ENCODE measurements around the gene ANKRD13A.
"Not testable (repeated sequence)": the region's sequence is repeated elsewhere in the genome, so short reads cannot be mapped to it uniquely, and the experiment has no call there.

ANKRD13A gene

GRCh38 chr12:109986236-109986635, 13.0 kb upstream of the ANKRD13A start:
- H3K9me3 ChIP-seq (ENCODE audit: low read length) = not testable (repeated sequence)

GRCh38 chr12:109987615-109988014, 11.6 kb upstream of the ANKRD13A start:
- Histone ChIP-seq H3K4me3 (ENCODE audit: low read depth in 1 of 2, low read length in 2 of 2) (no peak overlapping the region), H3K9ac (ENCODE audit: low read length) (no peak overlapping the region), H3K36me3 (ENCODE audit: insufficient read depth, low read length) (peaks cover 53% of the 10 kb centered on the region), H3K27me3 (ENCODE audit: control insufficient read depth in 1 of 2, insufficient read depth in 2 of 2, low read length in 2 of 2) (no peaks in the 10 kb centered on the region), H3K9me3 (ENCODE audit: low read length) (no peaks in the 10 kb centered on the region), H3K4me1 (ENCODE audit: insufficient read depth, low read length) (peaks cover 7% of the 10 kb centered on the region), H3K27ac (ENCODE audit: low read depth, low read length) (no peak overlapping the region)

More at GRCh38 chr12:109986236-109986635, 13.0 kb upstream of the ANKRD13A start:
- not testable (repeated sequence) for H3K9ac ChIP-seq (ENCODE audit: low read length); H3K4me3 ChIP-seq (ENCODE audit: low read depth in 1 of 2, low read length in 2 of 2); H3K4me1 ChIP-seq (ENCODE audit: insufficient read depth, low read length); H3K27ac ChIP-seq (ENCODE audit: low read depth, low read length); H3K27me3 ChIP-seq (ENCODE audit: control insufficient read depth in 1 of 2, insufficient read depth in 2 of 2, low read length in 2 of 2)
- H3K36me3 ChIP-seq (ENCODE audit: insufficient read depth, low read length) = peaks cover 63% of the 10 kb centered on the region

GRCh38 chr12:109988274-109988673, 11.0 kb upstream of the ANKRD13A start:
- Histone ChIP-seq H3K9me3 (ENCODE audit: low read length) (no peaks in the 10 kb centered on the region), H3K9ac (ENCODE audit: low read length) (no peak overlapping the region), H3K27ac (ENCODE audit: low read depth, low read length) (no peak overlapping the region), H3K36me3 (ENCODE audit: insufficient read depth, low read length) (peaks cover 47% of the 10 kb centered on the region), H3K4me1 (ENCODE audit: insufficient read depth, low read length) (peaks cover 7% of the 10 kb centered on the region), H3K4me3 (ENCODE audit: low read depth in 1 of 2, low read length in 2 of 2) (no peak overlapping the region), H3K27me3 (ENCODE audit: control insufficient read depth in 1 of 2, insufficient read depth in 2 of 2, low read length in 2 of 2) (no peaks in the 10 kb centered on the region)

DNA sequence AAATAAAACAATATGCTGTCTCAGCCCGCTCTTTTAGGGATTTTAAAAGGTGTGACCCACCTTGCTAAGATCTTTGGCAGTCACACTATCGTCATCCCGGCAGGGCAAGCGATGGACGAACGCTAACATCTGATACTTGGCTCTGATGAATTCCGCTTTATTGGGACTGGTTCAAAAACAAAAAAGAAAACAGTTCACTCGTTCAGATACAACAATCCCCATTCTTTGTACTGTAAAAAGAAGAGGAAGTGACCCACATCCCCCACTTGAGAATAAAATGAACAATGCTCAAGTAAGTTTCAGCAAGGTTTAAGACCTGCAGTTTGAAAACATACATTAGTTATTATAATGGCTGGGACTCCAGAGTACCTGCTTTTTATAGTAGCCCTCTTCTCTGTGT, 10.3 kb upstream of the ANKRD13A start:
- no peaks in the 10 kb centered on the region for H3K27me3 ChIP-seq (ENCODE audit: control insufficient read depth in 1 of 2, insufficient read depth in 2 of 2, low read length in 2 of 2)
- no peak overlapping the region for H3K9ac ChIP-seq (ENCODE audit: low read length)
- H3K4me3 ChIP-seq (ENCODE audit: low read depth in 1 of 2, low read length in 2 of 2) = no peak overlapping the region
- H3K4me1 ChIP-seq (ENCODE audit: insufficient read depth, low read length) = peaks cover 7% of the 10 kb centered on the region
- no peaks in the 10 kb centered on the region for H3K9me3 ChIP-seq (ENCODE audit: low read length)
- peaks cover 41% of the 10 kb centered on the region for H3K36me3 ChIP-seq (ENCODE audit: insufficient read depth, low read length)
- H3K27ac ChIP-seq (ENCODE audit: low read depth, low read length) = no peak overlapping the region

DNA sequence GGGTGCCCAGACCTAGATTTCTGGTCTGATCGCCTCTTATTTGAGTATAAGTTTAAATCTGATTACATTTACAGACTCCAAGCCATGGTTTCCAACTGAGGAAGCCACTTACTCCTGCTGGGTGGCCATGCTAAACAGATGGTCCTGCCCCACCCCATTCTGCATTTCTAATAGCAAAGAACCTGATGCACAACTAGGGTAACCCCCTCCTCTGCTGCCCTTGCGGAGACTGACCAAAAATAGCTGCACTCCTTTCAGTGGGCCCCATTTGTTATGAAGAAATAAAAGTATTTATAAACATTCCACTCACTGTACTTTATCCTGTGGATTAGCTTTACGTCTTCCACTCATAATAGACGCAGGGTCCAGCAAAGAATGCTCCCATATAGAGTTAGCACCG, 9.8 kb upstream of the ANKRD13A start:
- Histone ChIP-seq H3K36me3 (ENCODE audit: insufficient read depth, low read length) (peaks cover 39% of the 10 kb centered on the region), H3K4me1 (ENCODE audit: insufficient read depth, low read length) (peaks cover 10% of the 10 kb centered on the region), H3K27ac (ENCODE audit: low read depth, low read length) (no peak overlapping the region)

DNA sequence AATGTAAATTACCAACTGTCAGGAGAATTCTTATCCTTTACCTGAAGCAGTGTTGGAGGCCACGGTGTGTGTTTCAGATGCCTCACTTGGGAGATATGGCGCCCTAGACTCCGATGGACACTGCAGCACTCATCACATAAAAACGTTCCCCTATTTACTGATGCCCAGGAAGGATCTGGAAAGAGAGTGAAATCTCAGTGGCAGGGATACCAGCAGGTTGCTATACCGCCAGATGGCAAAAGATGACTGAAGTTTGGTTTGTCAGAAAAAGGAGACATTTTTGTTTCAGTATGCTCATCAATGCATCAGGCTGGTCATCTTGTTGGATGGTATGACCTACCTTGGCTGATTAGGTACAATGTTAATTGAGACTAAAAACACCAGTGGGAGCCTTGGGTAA, 7.6 kb upstream of the ANKRD13A start:
- Histone ChIP-seq H3K9ac (ENCODE audit: low read length) (no peak overlapping the region), H3K27ac (ENCODE audit: low read depth, low read length) (no peak overlapping the region), H3K36me3 (ENCODE audit: insufficient read depth, low read length) (peaks cover 30% of the 10 kb centered on the region), H3K4me3 (ENCODE audit: low read depth in 1 of 2, low read length in 2 of 2) (no peak overlapping the region), H3K4me1 (ENCODE audit: insufficient read depth, low read length) (peaks cover 19% of the 10 kb centered on the region), H3K9me3 (ENCODE audit: low read length) (no peaks in the 10 kb centered on the region), H3K27me3 (ENCODE audit: control insufficient read depth in 1 of 2, insufficient read depth in 2 of 2, low read length in 2 of 2) (no peaks in the 10 kb centered on the region)

More for the DNA sequence above, 9.8 kb upstream of the ANKRD13A start:
- Histone ChIP-seq H3K27me3 (ENCODE audit: control insufficient read depth in 1 of 2, insufficient read depth in 2 of 2, low read length in 2 of 2) (no peaks in the 10 kb centered on the region), H3K9me3 (ENCODE audit: low read length) (no peaks in the 10 kb centered on the region), H3K4me3 (ENCODE audit: low read depth in 1 of 2, low read length in 2 of 2) (no peak overlapping the region), H3K9ac (ENCODE audit: low read length) (no peak overlapping the region)

- no peak overlapping the region for H3K9ac ChIP-seq (ENCODE audit: low read length)
- no peaks in the 10 kb centered on the region for H3K27me3 ChIP-seq (ENCODE audit: control insufficient read depth in 1 of 2, insufficient read depth in 2 of 2, low read length in 2 of 2)
- no peak overlapping the region for H3K4me3 ChIP-seq (ENCODE audit: low read depth in 1 of 2, low read length in 2 of 2)
- no peak overlapping the region for H3K27ac ChIP-seq (ENCODE audit: low read depth, low read length)
- peaks cover 22% of the 10 kb centered on the region for H3K4me1 ChIP-seq (ENCODE audit: insufficient read depth, low read length)
- peaks cover 22% of the 10 kb centered on the region for H3K36me3 ChIP-seq (ENCODE audit: insufficient read depth, low read length)
- no peaks in the 10 kb centered on the region for H3K9me3 ChIP-seq (ENCODE audit: low read length)
Observed at GRCh38 chr12:109993091-109993490, 6.1 kb upstream of the ANKRD13A start.

DNA sequence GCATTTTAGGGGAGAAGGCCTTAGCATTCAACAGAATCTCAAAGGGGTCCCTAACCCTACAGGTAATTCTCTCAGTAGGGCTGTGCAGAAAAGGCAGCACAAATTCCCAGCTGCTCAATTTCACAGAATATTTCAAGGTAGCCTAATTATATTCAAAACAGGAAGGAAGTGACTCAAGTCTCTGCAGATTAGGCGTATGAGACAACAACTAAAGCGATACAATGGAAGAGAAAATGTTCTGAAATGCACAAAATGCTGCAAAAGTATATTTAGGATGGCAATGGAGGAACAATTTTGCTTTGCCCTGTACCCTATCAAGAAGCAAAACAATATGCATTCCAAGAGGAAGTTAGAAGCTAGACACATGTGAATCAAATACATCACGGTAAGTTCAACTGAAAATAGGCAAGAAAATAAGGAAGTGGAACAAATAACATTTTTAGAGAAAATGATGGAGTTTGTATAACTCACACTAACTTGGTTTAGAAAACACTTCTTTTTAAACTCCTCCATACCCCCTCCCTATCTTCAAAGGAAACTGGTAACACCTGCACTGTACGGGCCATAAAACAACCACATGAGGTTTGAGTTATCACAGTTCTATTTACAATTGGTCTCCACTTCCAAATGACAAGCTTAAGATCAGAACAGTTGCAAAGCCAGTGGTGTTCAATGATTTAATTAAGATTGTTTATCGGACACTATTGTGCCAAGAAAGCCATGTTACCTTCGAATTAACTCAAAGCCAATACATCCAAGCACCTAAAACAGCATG, 4.6 kb upstream of the ANKRD13A start:
- Histone ChIP-seq H3K36me3 (ENCODE audit: insufficient read depth, low read length) (peaks cover 8% of the 10 kb centered on the region), H3K4me1 (ENCODE audit: insufficient read depth, low read length) (peaks cover 22% of the 10 kb centered on the region), H3K27me3 (ENCODE audit: control insufficient read depth in 1 of 2, insufficient read depth in 2 of 2, low read length in 2 of 2) (no peaks in the 10 kb centered on the region), H3K4me3 (ENCODE audit: low read depth in 1 of 2, low read length in 2 of 2) (peak overlapping the region in 1 of 2 donors; percentile 81), H3K9ac (ENCODE audit: low read length) (peak overlapping the region; percentile 44), H3K27ac (ENCODE audit: low read depth, low read length) (peak overlapping the region; percentile 31), H3K9me3 (ENCODE audit: low read length) (no peaks in the 10 kb centered on the region)

DNA sequence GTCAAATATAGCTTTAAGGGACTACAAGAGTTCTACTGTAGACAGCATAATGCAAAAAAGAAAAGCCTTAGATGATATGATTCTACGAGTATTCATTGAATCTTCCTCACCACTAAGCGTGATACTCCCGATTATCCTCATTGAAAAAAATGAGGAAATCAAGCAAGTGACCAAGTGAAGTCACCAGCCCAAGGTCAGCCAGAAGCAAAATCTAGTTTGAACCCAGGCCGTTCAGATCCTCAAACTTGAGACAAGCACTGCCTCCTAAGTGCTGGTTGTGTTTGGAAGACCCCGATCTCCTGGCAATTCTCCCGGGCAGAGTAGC, 3.9 kb upstream of the ANKRD13A start:
- H3K27me3 ChIP-seq (ENCODE audit: control insufficient read depth in 1 of 2, insufficient read depth in 2 of 2, low read length in 2 of 2) = no peaks in the 10 kb centered on the region
- peak overlapping the region; percentile 81 to 99 for H3K4me3 ChIP-seq (ENCODE audit: low read depth in 1 of 2, low read length in 2 of 2)
- peak overlapping the region; percentile 91 for H3K27ac ChIP-seq (ENCODE audit: low read depth, low read length)
- no peaks in the 10 kb centered on the region for H3K9me3 ChIP-seq (ENCODE audit: low read length)
- peaks cover 5% of the 10 kb centered on the region for H3K36me3 ChIP-seq (ENCODE audit: insufficient read depth, low read length)
- H3K9ac ChIP-seq (ENCODE audit: low read length) = peak overlapping the region; percentile 44
- H3K4me1 ChIP-seq (ENCODE audit: insufficient read depth, low read length) = peaks cover 25% of the 10 kb centered on the region

DNA sequence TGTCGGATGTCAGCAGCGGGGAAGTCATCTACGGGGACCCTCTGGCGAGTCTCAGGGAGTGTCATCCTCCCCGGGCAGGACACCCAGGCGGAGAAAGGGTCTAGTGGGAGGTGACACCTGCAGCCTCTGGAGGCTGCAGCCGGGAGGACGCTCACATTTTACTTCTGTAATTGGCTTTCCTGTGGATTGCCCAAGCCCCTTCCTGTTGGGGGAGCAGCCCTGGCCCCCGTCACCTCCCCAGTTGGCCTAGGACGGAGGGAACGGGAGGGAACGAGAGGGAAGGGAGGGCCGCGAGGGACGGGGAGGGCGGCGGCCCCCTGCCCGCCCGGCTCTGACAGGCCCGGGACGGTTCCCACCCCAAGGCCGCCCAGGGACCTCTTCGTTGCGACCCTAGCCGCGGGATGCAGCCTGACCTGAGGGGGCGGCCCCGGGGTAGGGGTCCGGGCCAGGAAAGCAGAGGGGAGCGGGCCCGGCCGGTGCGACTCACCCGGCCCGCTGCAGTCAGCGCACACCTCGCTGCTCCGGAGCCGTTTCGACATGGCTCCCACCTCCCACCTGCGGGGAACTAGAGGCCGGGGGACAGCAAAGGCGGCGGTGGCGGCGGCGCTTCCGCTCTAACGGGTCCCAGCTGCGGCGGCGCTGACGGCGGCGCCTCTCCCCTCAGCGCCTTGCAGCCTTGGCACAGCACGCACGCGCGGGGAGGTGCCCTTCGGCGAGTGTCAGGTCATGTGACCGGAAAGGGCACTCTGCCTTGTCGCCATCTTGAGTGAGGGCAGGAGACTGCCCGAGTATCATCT, 3.3 kb upstream of the ANKRD13A start, which contains the start of gene GIT2:
Gene GIT2 (minus strand): TSS at position 683 of the 797 bp plus-strand sequence. CDS start 144 bp downstream, at position 539.
- Histone ChIP-seq H3K4me1 (ENCODE audit: insufficient read depth, low read length) (peaks cover 27% of the 10 kb centered on the region), H3K9me3 (ENCODE audit: low read length) (no peaks in the 10 kb centered on the region), H3K9ac (ENCODE audit: low read length) (peak within 1 kb of the TSS; percentile 44), H3K27ac (ENCODE audit: low read depth, low read length) (peak within 1 kb of the TSS; percentile 91), H3K36me3 (ENCODE audit: insufficient read depth, low read length) (no peaks in the 10 kb centered on the region), H3K4me3 (ENCODE audit: low read depth in 1 of 2, low read length in 2 of 2) (peak within 1 kb of the TSS; percentile 81 to 99), H3K27me3 (ENCODE audit: control insufficient read depth in 1 of 2, insufficient read depth in 2 of 2, low read length in 2 of 2) (no peaks in the 10 kb centered on the region)

GRCh38 chr12:109996483-109996853, 2.8 kb upstream of the ANKRD13A start:
- Histone ChIP-seq H3K27ac (ENCODE audit: low read depth, low read length) (peak overlapping the region; percentile 91), H3K4me1 (ENCODE audit: insufficient read depth, low read length) (peaks cover 27% of the 10 kb centered on the region), H3K9ac (ENCODE audit: low read length) (no peak overlapping the region), H3K4me3 (ENCODE audit: low read depth in 1 of 2, low read length in 2 of 2) (peak overlapping the region; percentile 81 to 99), H3K36me3 (ENCODE audit: insufficient read depth, low read length) (no peaks in the 10 kb centered on the region), H3K9me3 (ENCODE audit: low read length) (no peaks in the 10 kb centered on the region), H3K27me3 (ENCODE audit: control insufficient read depth in 1 of 2, insufficient read depth in 2 of 2, low read length in 2 of 2) (no peaks in the 10 kb centered on the region)
